Pancreas (tissue), 10 donors: ENCODE data around the gene HLA-DRA. TPM values are rescaled to one million over a fixed set of nuclear protein-coding genes. Genes with fewer than 3 reads are reported as not detected.

Experiments used
- ATAC-seq, 4 donors: fragments of 200-7000 bp; cut with Tn5 transposase; one replicate each; pipeline versions ENCODE4 v1.8.0 to v1.9.1; 2020; ENCODE audit warnings: mild to moderate bottlenecking in 4 of 4, moderate library complexity in 4 of 4
- DNase-seq, 6 donors: peaks; one replicate each; pipeline ENCODE4 v3.0.0-alpha.2; 2020
- FAIRE-seq: peaks from 2 replicates; lab custom pipeline; 2012; peaks lifted over from hg19 to GRCh38; lab: Jason Lieb, UNC
- H3K27ac ChIP-seq, 4 donors: fragments of 200-600 bp; sonication (generic); 1 replicate in 3 of 4; 2 replicates in 1 of 4; pipeline versions ENCODE4 v1.5.0 to v1.8.0; 2020
- H3K27me3 ChIP-seq, 4 donors: fragments of 200-600 bp; one replicate each; pipeline ENCODE4 v1.8.0; 2021
- H3K36me3 ChIP-seq, 3 donors: fragments of 200-600 bp; sonication (generic) in 1 of 3; one replicate each; pipeline versions ENCODE4 v1.5.0 to v1.8.0; 2020 to 2021
- H3K4me1 ChIP-seq, 3 donors: fragments of 200-600 bp; one replicate each; pipeline ENCODE4 v1.8.0; 2021
- H3K4me3 ChIP-seq, 4 donors: fragments of 200-600 bp; sonication (generic) in 2 of 4; one replicate each; pipeline versions ENCODE4 v1.5.0 to v1.8.0; 2020 to 2021
- H3K9me3 ChIP-seq, 4 donors: fragments of 200-600 bp; one replicate each; pipeline ENCODE4 v1.8.0; 2021
- WGBS, 2 donors: extraction: QIAGEN DNeasy Blood & Tissue Kit; methylation state at CpG; one replicate each; pipeline ENCODE4 v1.1.7; 2013; 5-methylcytosine and 5-hydroxymethylcytosine counted together
- intact Hi-C, 3 donors: fragments of 100-400 bp; cut with DNase I; formaldehyde crosslinking; loops; one replicate each; pipeline versions ENCODE4 v1.11.1 to v1.14.2; 2022
- polyA plus RNA-seq, 2 donors: library from polyadenylated mRNA; stranded (reverse); fragments of 200-250 nt; gene quantifications; one replicate each; pipeline ENCODE4 v1.2.3, GENCODE V29; 2013
- total RNA-seq, 6 donors: library from RNA; stranded (reverse); fragmentation: NEBNext Ultra II Directional in 4 of 6; extraction: Animal tissue kit (Norgen Biotek cat#: 25700) in 4 of 6; gene quantifications; one replicate each; pipeline versions ENCODE4 v1.2.1 to v1.2.4, GENCODE V29; 2021 to 2023
- TF ChIP-seq, protein P1 (sequence below), 4 donors: fragments of 200-600 bp; sonication (generic) in 3 of 4; IDR thresholded peaks; one replicate each; pipeline versions ENCODE4 v1.5.0 to v1.8.0; 2021; ENCODE audit warnings: antibody characterized with exemption in 4 of 4
- donor health status: healthy with polysubstance abuse.
- donor health status: DM: no; HTN: no; CAD: no; lungs with moderate emphysema.
- donor health status: DM: no; HTN: no; CAD: no.
- donor health status: control.
- donor health status: control.
- donor health status: Bipolar disorder and iron deficiency.
- donor health status: DM: yes; HTN: yes; CAD: no.
- donor health status: DM: no; HTN: no; CAD: no.
- donor health status: DM: no; HTN: no; CAD: no.
- donor health status: DM: yes; HTN: yes; CAD: no.

Gene HLA-DRA
- total and polyA plus RNA-seq, 8 donors: 16.3 to 414 (median 28.2) TPM

DNA sequence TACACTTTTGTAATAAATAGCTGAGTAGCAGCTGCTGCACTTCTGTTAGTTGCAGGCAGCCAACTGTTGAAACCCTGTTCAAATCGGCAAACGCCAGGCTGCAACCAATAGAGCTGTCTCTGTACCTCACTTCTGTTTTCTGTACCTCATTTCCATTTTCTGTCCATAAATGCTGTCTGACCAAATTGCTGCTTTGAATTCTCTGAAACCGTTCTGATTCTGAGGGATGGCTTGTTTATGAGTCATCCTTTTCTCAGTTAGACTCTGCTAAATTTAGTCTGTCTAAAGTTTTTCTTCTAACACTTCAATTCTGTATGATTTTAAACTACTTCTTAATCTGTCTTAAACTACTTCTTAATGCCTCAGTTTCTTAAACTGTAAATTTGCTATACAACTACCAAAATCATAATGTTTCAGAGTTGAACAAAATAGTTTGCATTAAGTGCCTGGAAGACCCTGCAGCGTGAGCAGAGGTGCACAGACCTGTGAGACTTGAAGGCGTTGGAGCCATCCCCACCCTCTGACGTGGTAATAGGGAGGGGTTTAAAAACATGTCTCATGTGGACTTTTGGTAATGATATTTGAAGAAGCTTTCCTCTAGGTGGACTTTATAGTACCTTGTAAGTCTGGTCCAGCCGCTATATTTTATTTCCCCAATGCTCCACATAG lies 42.3 kb upstream of the HLA-DRA start:
- 62 to 76% methylated on average over 7 of the region's 7 CpGs for WGBS, 2 donors

DNA sequence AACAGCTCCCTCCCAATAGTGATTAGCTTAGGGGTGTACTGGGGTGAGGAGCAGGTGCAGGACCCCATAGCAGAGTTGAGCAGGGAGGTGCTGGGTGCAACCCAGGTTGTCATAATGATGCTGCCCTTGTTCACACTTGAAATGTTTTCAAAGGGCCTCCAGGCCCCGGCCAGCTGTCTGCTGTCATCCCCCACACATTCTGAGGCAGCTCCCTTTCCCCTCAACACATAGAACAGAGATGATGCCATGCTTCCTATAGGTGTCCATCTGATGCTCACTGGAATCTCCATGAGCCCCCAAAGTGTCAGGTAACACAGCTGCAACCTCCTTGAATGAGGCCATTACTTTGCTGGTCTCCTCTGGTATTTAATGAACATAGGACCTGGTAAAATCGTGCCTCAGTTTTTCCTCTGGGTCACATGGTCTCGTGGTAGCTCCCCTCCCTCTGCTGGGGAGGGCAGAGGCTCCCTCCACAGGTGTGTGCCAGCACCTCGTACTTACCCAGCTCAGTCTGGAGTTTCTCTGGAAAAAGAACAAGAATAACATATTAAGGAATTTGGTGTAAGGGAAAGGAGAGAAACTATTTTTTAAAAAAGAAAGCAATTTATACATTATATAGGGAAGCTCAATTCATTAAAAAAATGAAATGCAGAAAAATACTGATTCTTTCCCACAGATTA lies 38.3 kb upstream of the HLA-DRA start:
- no peaks in the 10 kb centered on the region for H3K36me3 ChIP-seq
- intact Hi-C loops: no loop called here
- H3K4me3 ChIP-seq: no peak overlapping the region
- 29 to 33% methylated on average over 4 of the region's 4 CpGs for WGBS, 2 donors
- H3K9me3 ChIP-seq: no peaks in the 10 kb centered on the region
- H3K27ac ChIP-seq: no peak overlapping the region
- DNase-seq (no peak), FAIRE-seq (no peak), ATAC-seq (no peak)
- TF ChIP-seq, protein P1, sequence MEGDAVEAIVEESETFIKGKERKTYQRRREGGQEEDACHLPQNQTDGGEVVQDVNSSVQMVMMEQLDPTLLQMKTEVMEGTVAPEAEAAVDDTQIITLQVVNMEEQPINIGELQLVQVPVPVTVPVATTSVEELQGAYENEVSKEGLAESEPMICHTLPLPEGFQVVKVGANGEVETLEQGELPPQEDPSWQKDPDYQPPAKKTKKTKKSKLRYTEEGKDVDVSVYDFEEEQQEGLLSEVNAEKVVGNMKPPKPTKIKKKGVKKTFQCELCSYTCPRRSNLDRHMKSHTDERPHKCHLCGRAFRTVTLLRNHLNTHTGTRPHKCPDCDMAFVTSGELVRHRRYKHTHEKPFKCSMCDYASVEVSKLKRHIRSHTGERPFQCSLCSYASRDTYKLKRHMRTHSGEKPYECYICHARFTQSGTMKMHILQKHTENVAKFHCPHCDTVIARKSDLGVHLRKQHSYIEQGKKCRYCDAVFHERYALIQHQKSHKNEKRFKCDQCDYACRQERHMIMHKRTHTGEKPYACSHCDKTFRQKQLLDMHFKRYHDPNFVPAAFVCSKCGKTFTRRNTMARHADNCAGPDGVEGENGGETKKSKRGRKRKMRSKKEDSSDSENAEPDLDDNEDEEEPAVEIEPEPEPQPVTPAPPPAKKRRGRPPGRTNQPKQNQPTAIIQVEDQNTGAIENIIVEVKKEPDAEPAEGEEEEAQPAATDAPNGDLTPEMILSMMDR (IDR thresholded peaks at IDR 0.05): no peak
- H3K27me3 ChIP-seq: peaks cover 0 to 11% (median 4%) of the 10 kb centered on the region in 4 donors
- no peaks in the 10 kb centered on the region for H3K4me1 ChIP-seq

More for the DNA sequence above, 42.3 kb upstream of the HLA-DRA start:
- TF ChIP-seq, protein P1 (IDR thresholded peaks at IDR 0.05): no peak
- Histone ChIP-seq H3K27me3 (no peaks in the 10 kb centered on the region), H3K4me1 (no peaks in the 10 kb centered on the region), H3K27ac (no peak overlapping the region), H3K36me3 (no peaks in the 10 kb centered on the region), H3K4me3 (no peak overlapping the region), H3K9me3 (no peaks in the 10 kb centered on the region)
- ATAC-seq (no peak), FAIRE-seq (no peak), DNase-seq (no peak)
- intact Hi-C loops: loop anchor here in 1 of 3 donors (10.0 kb wide), 1 partner anchor 153 kb away; no protein-coding TSS in a partner anchor

DNA sequence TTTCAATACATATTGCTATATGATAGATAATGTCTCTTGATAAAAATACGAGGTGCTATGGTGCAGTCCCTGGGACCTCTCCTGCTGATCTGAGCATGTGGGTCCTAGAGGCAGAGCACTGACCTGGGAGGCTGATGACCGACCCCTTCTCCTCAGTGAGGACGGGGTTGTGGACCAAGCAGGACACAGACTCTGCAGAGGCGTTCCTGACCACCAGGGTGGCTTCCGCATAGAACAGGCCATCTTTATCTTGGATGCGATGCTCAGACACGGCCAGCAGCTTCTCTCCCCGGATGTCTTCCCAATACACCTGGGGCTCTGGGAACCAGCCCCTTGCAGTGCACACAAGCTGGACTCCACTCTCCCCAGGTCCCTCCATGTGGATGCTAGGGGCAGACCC lies 36.9 kb upstream of the HLA-DRA start:
- whole genome bisulfite sequencing, 2 donors: 35 to 41% methylated on average over 8 of the region's 8 CpGs

DNA sequence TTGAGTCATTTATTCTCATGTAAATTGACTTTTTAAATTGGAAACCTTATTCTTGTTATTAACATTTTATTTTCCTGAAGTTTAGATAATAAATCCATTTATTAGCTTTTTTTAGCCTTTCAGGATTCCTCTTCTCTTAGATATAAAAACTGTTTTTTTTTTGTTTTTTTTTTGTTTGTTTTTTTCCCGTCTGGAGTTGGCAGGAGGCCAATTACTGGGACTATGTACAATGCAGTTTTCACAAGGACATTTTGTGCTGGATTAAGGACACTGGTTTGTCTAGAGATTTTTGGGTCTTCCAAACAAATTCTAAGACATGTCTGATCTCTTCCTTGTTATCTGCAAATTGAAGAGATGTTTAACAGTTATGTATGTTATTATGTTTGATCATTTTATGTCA lies 34.0 kb upstream of the HLA-DRA start:
- no peak for ATAC-seq
- Histone ChIP-seq H3K36me3 (no peaks in the 10 kb centered on the region), H3K9me3 (no peaks in the 10 kb centered on the region), H3K4me3 (no peak overlapping the region), H3K4me1 (no peaks in the 10 kb centered on the region), H3K27ac (no peak overlapping the region), H3K27me3 (peaks cover 0 to 20% (median 4%) of the 10 kb centered on the region in 4 donors)
- FAIRE-seq: no peak
- intact Hi-C loops: no loop called here
- 3 to 7% methylated on average over 1 of the region's 1 CpG for WGBS, 2 donors
- TF ChIP-seq, protein P1 (IDR thresholded peaks at IDR 0.05): no peak
- DNase-seq: no peak

More for the DNA sequence above, 36.9 kb upstream of the HLA-DRA start:
- DNase-seq (no peak), ATAC-seq (no peak), FAIRE-seq (no peak)
- Histone ChIP-seq H3K27ac (no peak overlapping the region), H3K27me3 (peaks cover 0 to 20% (median 4%) of the 10 kb centered on the region in 4 donors), H3K9me3 (no peaks in the 10 kb centered on the region), H3K36me3 (no peaks in the 10 kb centered on the region), H3K4me1 (no peaks in the 10 kb centered on the region), H3K4me3 (no peak overlapping the region)
- TF ChIP-seq, protein P1 (IDR thresholded peaks at IDR 0.05): no peak
- intact Hi-C loops: no loop called here

DNA sequence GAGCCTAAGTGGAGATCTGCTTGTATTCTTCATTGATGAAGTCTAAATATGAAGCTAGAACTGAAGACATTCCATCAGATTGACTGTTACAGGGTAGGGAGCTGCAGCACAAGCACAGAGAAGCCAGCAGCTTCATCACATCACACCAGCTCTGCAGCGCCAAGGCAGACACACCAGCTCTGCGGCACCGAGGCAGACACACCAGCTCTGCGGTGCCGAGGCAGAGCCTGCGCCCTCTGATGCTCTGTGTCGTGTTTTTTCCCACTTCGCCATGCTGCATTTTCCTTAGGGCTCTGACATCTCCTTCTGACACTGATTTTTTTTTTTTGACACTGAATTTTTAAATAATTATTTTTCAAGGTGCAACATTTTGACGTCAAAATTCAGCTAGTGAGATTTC lies 33.5 kb upstream of the HLA-DRA start:
- H3K27ac ChIP-seq: no peak overlapping the region
- no peaks in the 10 kb centered on the region for H3K4me1 ChIP-seq
- H3K9me3 ChIP-seq: no peaks in the 10 kb centered on the region
- peaks cover 0 to 20% (median 4%) of the 10 kb centered on the region in 4 donors for H3K27me3 ChIP-seq
- H3K36me3 ChIP-seq: no peaks in the 10 kb centered on the region
- DNase-seq (no peak), ATAC-seq (no peak), FAIRE-seq (no peak)
- WGBS, 2 donors: 70 to 73% methylated on average over 9 of the region's 9 CpGs
- TF ChIP-seq, protein P1 (IDR thresholded peaks at IDR 0.05): no peak
- intact Hi-C loops: no loop called here
- H3K4me3 ChIP-seq: no peak overlapping the region
